Measurements from ENCODE around the gene SENP1.
A peak's percentile ranks its signal among the peaks of the same experiment; 100 is the strongest.

The SENP1 gene

GRCh38 chr12:48026060-48026827 lies 79.6 kb downstream of the SENP1 start:
- Histone ChIP-seq H3K36me3 (ENCODE audit: control insufficient read depth, insufficient read depth, low read length) (no peaks in the 10 kb centered on the region), H3K27ac (ENCODE audit: low read depth, low read length) (no peak overlapping the region), H4K5ac (ENCODE audit: low read length) (no peak overlapping the region), H3K23ac (ENCODE audit: low read length) (no peak overlapping the region), H3K4ac (ENCODE audit: low read depth, low read length) (no peak overlapping the region), H3K79me1 (ENCODE audit: low read length) (no peaks in the 10 kb centered on the region), H2BK15ac (replicated peaks; ENCODE audit: low read depth) (no peak overlapping the region), H3K27me3 (ENCODE audit: insufficient read depth, low read length, poor library complexity) (peaks cover 30% of the 10 kb centered on the region), H3K79me2 (ENCODE audit: control insufficient read depth, insufficient read depth, low read length) (no peaks in the 10 kb centered on the region), H3K4me3 (ENCODE audit: low read length) (no peak overlapping the region), H2AK5ac (ENCODE audit: low read length) (no peak overlapping the region), H2BK120ac (ENCODE audit: low read depth, low read length) (no peak overlapping the region), H3K56ac (ENCODE audit: low read length) (no peak overlapping the region), H2BK5ac (ENCODE audit: low read length) (no peak overlapping the region), H3K4me2 (ENCODE audit: low read length) (no peak overlapping the region), H4K8ac (ENCODE audit: low read depth, low read length) (no peak overlapping the region), H3K4me1 (ENCODE audit: control insufficient read depth, low read depth, low read length) (peaks cover 6% of the 10 kb centered on the region), H3K18ac (ENCODE audit: low read length) (no peak overlapping the region), H3K9ac (ENCODE audit: low read length) (no peak overlapping the region)
- no peak for DNase-seq
- no CpG with 5 or more reads among the region's 7 CpGs for WGBS (ENCODE audit: extremely low coverage, insufficient coverage, low lambda C conversion rate)

- H3K18ac ChIP-seq (ENCODE audit: low read length), result no peak overlapping the region
- no peaks in the 10 kb centered on the region for H3K79me1 ChIP-seq (ENCODE audit: low read length)
- H3K4ac ChIP-seq (ENCODE audit: low read depth, low read length), result no peak overlapping the region
- H3K36me3 ChIP-seq (ENCODE audit: control insufficient read depth, insufficient read depth, low read length), result no peaks in the 10 kb centered on the region
- no peak overlapping the region for H4K5ac ChIP-seq (ENCODE audit: low read length)
- no peak overlapping the region for H3K27ac ChIP-seq (ENCODE audit: low read depth, low read length)
- H3K27me3 ChIP-seq (ENCODE audit: insufficient read depth, low read length, poor library complexity), result peaks cover 31% of the 10 kb centered on the region
- no CpG with 5 or more reads among the region's 7 CpGs for WGBS (ENCODE audit: extremely low coverage, insufficient coverage, low lambda C conversion rate)
- no peak overlapping the region for H2BK15ac ChIP-seq (replicated peaks; ENCODE audit: low read depth)
- no peak overlapping the region for H3K23ac ChIP-seq (ENCODE audit: low read length)
- no peak overlapping the region for H3K4me2 ChIP-seq (ENCODE audit: low read length)
- H3K4me3 ChIP-seq (ENCODE audit: low read length), result no peak overlapping the region
- H3K79me2 ChIP-seq (ENCODE audit: control insufficient read depth, insufficient read depth, low read length), result no peaks in the 10 kb centered on the region
- no peak overlapping the region for H3K9ac ChIP-seq (ENCODE audit: low read length)
- no peak overlapping the region for H2BK120ac ChIP-seq (ENCODE audit: low read depth, low read length)
- peaks cover 6% of the 10 kb centered on the region for H3K4me1 ChIP-seq (ENCODE audit: control insufficient read depth, low read depth, low read length)
- H3K56ac ChIP-seq (ENCODE audit: low read length), result no peak overlapping the region
- H2BK5ac ChIP-seq (ENCODE audit: low read length), result no peak overlapping the region
- DNase-seq, result no peak
- no peak overlapping the region for H2AK5ac ChIP-seq (ENCODE audit: low read length)
- H4K8ac ChIP-seq (ENCODE audit: low read depth, low read length), result no peak overlapping the region
These were observed 80.6 kb downstream of the SENP1 start for GRCh38 chr12:48025281-48025680.

GRCh38 chr12:48024735-48025134 lies 81.1 kb downstream of the SENP1 start:
- H2BK15ac ChIP-seq (replicated peaks; ENCODE audit: low read depth), result no peak overlapping the region
- no peak overlapping the region for H4K8ac ChIP-seq (ENCODE audit: low read depth, low read length)
- H3K4me3 ChIP-seq (ENCODE audit: low read length), result no peak overlapping the region
- no peak overlapping the region for H3K4ac ChIP-seq (ENCODE audit: low read depth, low read length)
- H2BK120ac ChIP-seq (ENCODE audit: low read depth, low read length), result no peak overlapping the region
- DNase-seq, result no peak
- no peak overlapping the region for H2AK5ac ChIP-seq (ENCODE audit: low read length)
- no peaks in the 10 kb centered on the region for H3K79me2 ChIP-seq (ENCODE audit: control insufficient read depth, insufficient read depth, low read length)
- no peak overlapping the region for H2BK5ac ChIP-seq (ENCODE audit: low read length)
- no peak overlapping the region for H3K9ac ChIP-seq (ENCODE audit: low read length)
- H3K18ac ChIP-seq (ENCODE audit: low read length), result no peak overlapping the region
- no peak overlapping the region for H3K23ac ChIP-seq (ENCODE audit: low read length)
- no peaks in the 10 kb centered on the region for H3K36me3 ChIP-seq (ENCODE audit: control insufficient read depth, insufficient read depth, low read length)
- no CpG with 5 or more reads among the region's 9 CpGs for WGBS (ENCODE audit: extremely low coverage, insufficient coverage, low lambda C conversion rate)
- H4K5ac ChIP-seq (ENCODE audit: low read length), result no peak overlapping the region
- H3K56ac ChIP-seq (ENCODE audit: low read length), result no peak overlapping the region
- H3K4me2 ChIP-seq (ENCODE audit: low read length), result no peak overlapping the region
- H3K79me1 ChIP-seq (ENCODE audit: low read length), result no peaks in the 10 kb centered on the region
- H3K4me1 ChIP-seq (ENCODE audit: control insufficient read depth, low read depth, low read length), result peaks cover 6% of the 10 kb centered on the region
- peaks cover 34% of the 10 kb centered on the region for H3K27me3 ChIP-seq (ENCODE audit: insufficient read depth, low read length, poor library complexity)
- no peak overlapping the region for H3K27ac ChIP-seq (ENCODE audit: low read depth, low read length)

GRCh38 chr12:48023386-48023785 lies 82.5 kb downstream of the SENP1 start:
- H2BK15ac ChIP-seq (replicated peaks; ENCODE audit: low read depth), result no peak overlapping the region
- peaks cover 6% of the 10 kb centered on the region for H3K4me1 ChIP-seq (ENCODE audit: control insufficient read depth, low read depth, low read length)
- H2BK120ac ChIP-seq (ENCODE audit: low read depth, low read length), result no peak overlapping the region
- no peaks in the 10 kb centered on the region for H3K36me3 ChIP-seq (ENCODE audit: control insufficient read depth, insufficient read depth, low read length)
- peak; percentile 65 for DNase-seq
- H3K79me2 ChIP-seq (ENCODE audit: control insufficient read depth, insufficient read depth, low read length), result no peaks in the 10 kb centered on the region
- H3K18ac ChIP-seq (ENCODE audit: low read length), result no peak overlapping the region
- no peak overlapping the region for H3K23ac ChIP-seq (ENCODE audit: low read length)
- no peak overlapping the region for H3K4me3 ChIP-seq (ENCODE audit: low read length)
- H2BK5ac ChIP-seq (ENCODE audit: low read length), result no peak overlapping the region
- no CpG with 5 or more reads among the region's 5 CpGs for WGBS (ENCODE audit: extremely low coverage, insufficient coverage, low lambda C conversion rate)
- H3K4me2 ChIP-seq (ENCODE audit: low read length), result no peak overlapping the region
- no peak overlapping the region for H4K8ac ChIP-seq (ENCODE audit: low read depth, low read length)
- H2AK5ac ChIP-seq (ENCODE audit: low read length), result no peak overlapping the region
- no peak overlapping the region for H3K9ac ChIP-seq (ENCODE audit: low read length)
- H3K4ac ChIP-seq (ENCODE audit: low read depth, low read length), result no peak overlapping the region
- H4K5ac ChIP-seq (ENCODE audit: low read length), result no peak overlapping the region
- H3K27me3 ChIP-seq (ENCODE audit: insufficient read depth, low read length, poor library complexity), result peaks cover 42% of the 10 kb centered on the region
- no peak overlapping the region for H3K27ac ChIP-seq (ENCODE audit: low read depth, low read length)
- H3K79me1 ChIP-seq (ENCODE audit: low read length), result no peaks in the 10 kb centered on the region
- H3K56ac ChIP-seq (ENCODE audit: low read length), result no peak overlapping the region

GRCh38 chr12:48022676-48023385 lies 83.0 kb downstream of the SENP1 start:
- H3K36me3 ChIP-seq (ENCODE audit: control insufficient read depth, insufficient read depth, low read length), result no peaks in the 10 kb centered on the region
- no peak overlapping the region for H3K4me2 ChIP-seq (ENCODE audit: low read length)
- H4K8ac ChIP-seq (ENCODE audit: low read depth, low read length), result no peak overlapping the region
- H3K79me2 ChIP-seq (ENCODE audit: control insufficient read depth, insufficient read depth, low read length), result no peaks in the 10 kb centered on the region
- no peaks in the 10 kb centered on the region for H3K79me1 ChIP-seq (ENCODE audit: low read length)
- no peak overlapping the region for H2BK5ac ChIP-seq (ENCODE audit: low read length)
- no peak overlapping the region for H2AK5ac ChIP-seq (ENCODE audit: low read length)
- H2BK120ac ChIP-seq (ENCODE audit: low read depth, low read length), result no peak overlapping the region
- no CpG with 5 or more reads among the region's 7 CpGs for WGBS (ENCODE audit: extremely low coverage, insufficient coverage, low lambda C conversion rate)
- no peak overlapping the region for H3K27ac ChIP-seq (ENCODE audit: low read depth, low read length)
- no peak overlapping the region for H3K4ac ChIP-seq (ENCODE audit: low read depth, low read length)
- peaks cover 6% of the 10 kb centered on the region for H3K4me1 ChIP-seq (ENCODE audit: control insufficient read depth, low read depth, low read length)
- no peak overlapping the region for H3K9ac ChIP-seq (ENCODE audit: low read length)
- no peak overlapping the region for H3K18ac ChIP-seq (ENCODE audit: low read length)
- H3K56ac ChIP-seq (ENCODE audit: low read length), result no peak overlapping the region
- peaks cover 47% of the 10 kb centered on the region for H3K27me3 ChIP-seq (ENCODE audit: insufficient read depth, low read length, poor library complexity)
- peak; percentile 32 for DNase-seq
- H2BK15ac ChIP-seq (replicated peaks; ENCODE audit: low read depth), result no peak overlapping the region
- no peak overlapping the region for H4K5ac ChIP-seq (ENCODE audit: low read length)
- H3K23ac ChIP-seq (ENCODE audit: low read length), result no peak overlapping the region
- no peak overlapping the region for H3K4me3 ChIP-seq (ENCODE audit: low read length)

Measured in mesendoderm (in vitro differentiated cells).